Trophoblast cell (in vitro differentiated cells and primary cell): ENCODE data around the gene COLGALT1.

ENCODE experiments used
- DNase-seq, 2 donors: peaks; one replicate each; pipeline ENCODE4 v3.0.0-alpha.2; 2016
- H2AFZ ChIP-seq: 2 replicates; pipeline ENCODE4 v1.6.1; 2013; ENCODE audit warnings: low read length, moderate library complexity, mild to moderate bottlenecking; ENCODE audit not compliant: insufficient read depth, poor library complexity
- H2AK5ac ChIP-seq: 2 replicates; pipeline ENCODE4 v1.6.1; 2013; ENCODE audit warnings: mild to moderate bottlenecking, low read length
- H2BK120ac ChIP-seq: 2 replicates; pipeline ENCODE4 v1.6.1; 2013; ENCODE audit warnings: low read length, mild to moderate bottlenecking, moderate library complexity; ENCODE audit not compliant: insufficient read depth, poor library complexity
- H2BK12ac ChIP-seq: 2 replicates; pipeline ENCODE4 v1.6.1; 2013; ENCODE audit warnings: mild to moderate bottlenecking, low read length, moderate library complexity
- H2BK5ac ChIP-seq: 2 replicates; pipeline ENCODE4 v1.6.1; 2013; ENCODE audit warnings: low read length, low read depth, moderate library complexity, mild to moderate bottlenecking; ENCODE audit not compliant: poor library complexity
- H3K14ac ChIP-seq: 2 replicates; pipeline ENCODE4 v1.6.1; 2013; ENCODE audit warnings: mild to moderate bottlenecking, low read length
- H3K18ac ChIP-seq: 2 replicates; pipeline ENCODE4 v1.6.1; 2013; ENCODE audit warnings: mild to moderate bottlenecking, low read length
- H3K23ac ChIP-seq: 2 replicates; pipeline ENCODE4 v1.6.1; 2013; ENCODE audit warnings: low read length
- H3K27ac ChIP-seq: 2 replicates; pipeline ENCODE4 v1.5.1; 2013; ENCODE audit warnings: low read depth, mild to moderate bottlenecking, inconsistent platforms, low read length, moderate library complexity
- H3K27me3 ChIP-seq: 2 replicates; pipeline ENCODE4 v1.6.1; 2013; ENCODE audit warnings: inconsistent platforms, mild to moderate bottlenecking, low read length, moderate library complexity; ENCODE audit not compliant: insufficient read depth
- H3K36me3 ChIP-seq, 2 experiments: 1 replicate in 1 of 2; 2 replicates in 1 of 2; pipeline ENCODE4 v1.6.1; 2013; ENCODE audit warnings: low read length in 2 of 2, mild to moderate bottlenecking in 2 of 2, moderate library complexity in 1 of 2; ENCODE audit not compliant: insufficient read depth in 2 of 2, control insufficient read depth in 1 of 2
- H3K4ac ChIP-seq: 2 replicates; pipeline ENCODE4 v1.6.1; 2013; ENCODE audit warnings: low read depth, mild to moderate bottlenecking, low read length, moderate library complexity
- H3K4me1 ChIP-seq, 2 experiments: 1 replicate in 1 of 2; 2 replicates in 1 of 2; pipeline ENCODE4 v1.6.1; 2013; ENCODE audit warnings: low read length in 2 of 2, mild to moderate bottlenecking in 2 of 2, moderate library complexity in 1 of 2; ENCODE audit not compliant: insufficient read depth in 2 of 2, control insufficient read depth in 1 of 2
- H3K4me2 ChIP-seq: 2 replicates; pipeline ENCODE4 v1.6.1; 2013; ENCODE audit warnings: inconsistent platforms, mild to moderate bottlenecking, low read length, moderate library complexity
- H3K4me3 ChIP-seq: 2 replicates; pipeline ENCODE4 v1.5.1; 2013; ENCODE audit warnings: mild to moderate bottlenecking, low read depth, low read length, inconsistent platforms
- H3K79me1 ChIP-seq: one replicate; pipeline ENCODE4 v1.6.1; 2013; ENCODE audit warnings: low read length
- H3K79me2 ChIP-seq: 2 replicates; pipeline ENCODE4 v1.6.1; 2013; ENCODE audit warnings: low read length, mild to moderate bottlenecking; ENCODE audit not compliant: control insufficient read depth, insufficient read depth, poor library complexity
- H3K9ac ChIP-seq: 2 replicates; pipeline ENCODE4 v1.6.1; 2013; ENCODE audit warnings: mild to moderate bottlenecking, low read length
- H3K9me3 ChIP-seq: 2 replicates; pipeline ENCODE4 v1.6.1; 2013; ENCODE audit warnings: low read depth, mild to moderate bottlenecking, control low read depth, inconsistent platforms, low read length; ENCODE audit not compliant: insufficient read depth
- H4K12ac ChIP-seq: 2 replicates; pipeline ENCODE4 v1.6.1; 2013; ENCODE audit warnings: low read depth, mild to moderate bottlenecking, low read length, moderate library complexity
- H4K8ac ChIP-seq: 2 replicates; pipeline ENCODE4 v1.6.1; 2013; ENCODE audit warnings: low read depth, mild to moderate bottlenecking, low read length, moderate library complexity
- H4K91ac ChIP-seq: one replicate; pipeline ENCODE4 v1.6.1; 2013; ENCODE audit warnings: low read depth, mild to moderate bottlenecking, low read length, moderate library complexity
- WGBS: extraction: QIAGEN DNeasy Blood & Tissue Kit; methylation state at CpG from one replicate; pipeline ENCODE4 v1.1.7; 2013; ENCODE audit warnings: missing lambda C conversion rate; ENCODE audit not compliant: insufficient read length, insufficient coverage; ENCODE audit errors: extremely low coverage; 5-methylcytosine and 5-hydroxymethylcytosine counted together

Gene COLGALT1

GRCh38 chr19:17602217-17602616 lies 46.8 kb downstream of the COLGALT1 start:
- H4K91ac ChIP-seq: no peak overlapping the region
- H4K8ac ChIP-seq: no peak overlapping the region
- H3K36me3 ChIP-seq: no peaks in the 10 kb centered on the region
- H3K9me3 ChIP-seq: peaks cover 9% of the 10 kb centered on the region
- no peak overlapping the region for H3K4me3 ChIP-seq
- H3K4me1 ChIP-seq: peaks cover 7 to 9% of the 10 kb centered on the region in 2 experiments
- H3K79me1 ChIP-seq: no peaks in the 10 kb centered on the region
- no peak overlapping the region for H4K12ac ChIP-seq
- H3K79me2 ChIP-seq: no peaks in the 10 kb centered on the region
- H2BK120ac ChIP-seq: no peak overlapping the region
- no peak overlapping the region for H2AK5ac ChIP-seq
- H3K27me3 ChIP-seq: no peaks in the 10 kb centered on the region
- H3K4ac ChIP-seq: no peak overlapping the region
- H2BK12ac ChIP-seq: no peak overlapping the region
- H3K27ac ChIP-seq: no peak overlapping the region
- H3K23ac ChIP-seq: no peak overlapping the region
- no CpG with 5 or more reads among the region's 8 CpGs for WGBS
- H2BK5ac ChIP-seq: no peak overlapping the region
- H3K9ac ChIP-seq: no peak overlapping the region
- H3K14ac ChIP-seq: no peak overlapping the region
- no peak overlapping the region for H2AFZ ChIP-seq
- H3K4me2 ChIP-seq: no peak overlapping the region
- no peak for DNase-seq
- H3K18ac ChIP-seq: no peak overlapping the region

- Histone ChIP-seq H4K12ac (no peak overlapping the region), H3K23ac (no peak overlapping the region), H3K79me2 (no peaks in the 10 kb centered on the region), H3K36me3 (no peaks in the 10 kb centered on the region), H2AFZ (no peak overlapping the region), H4K8ac (no peak overlapping the region), H2BK5ac (no peak overlapping the region), H2BK12ac (no peak overlapping the region), H3K9ac (no peak overlapping the region), H3K9me3 (peaks cover 9% of the 10 kb centered on the region), H3K27ac (no peak overlapping the region), H3K4me3 (no peak overlapping the region), H2BK120ac (no peak overlapping the region), H2AK5ac (no peak overlapping the region), H3K14ac (no peak overlapping the region), H3K18ac (no peak overlapping the region), H4K91ac (no peak overlapping the region), H3K4me1 (peaks cover 7 to 9% of the 10 kb centered on the region in 2 experiments), H3K4ac (no peak overlapping the region), H3K27me3 (no peaks in the 10 kb centered on the region), H3K79me1 (no peaks in the 10 kb centered on the region), H3K4me2 (no peak overlapping the region)
- WGBS: no CpG with 5 or more reads among the region's 7 CpGs
- no peak for DNase-seq
Measured at GRCh38 chr19:17602872-17603510, 47.5 kb downstream of the COLGALT1 start.

- H3K27ac ChIP-seq: no peak overlapping the region
- no peak overlapping the region for H2BK120ac ChIP-seq
- H3K18ac ChIP-seq: no peak overlapping the region
- H3K36me3 ChIP-seq: no peaks in the 10 kb centered on the region
- no peak overlapping the region for H4K91ac ChIP-seq
- H3K23ac ChIP-seq: no peak overlapping the region
- no peak overlapping the region for H3K4me2 ChIP-seq
- no peak overlapping the region for H3K9ac ChIP-seq
- no peak for DNase-seq
- WGBS: no CpG with 5 or more reads among the region's 8 CpGs
- H3K4ac ChIP-seq: no peak overlapping the region
- H3K9me3 ChIP-seq: peaks cover 9% of the 10 kb centered on the region
- no peak overlapping the region for H3K4me3 ChIP-seq
- peaks cover 7 to 9% of the 10 kb centered on the region in 2 experiments for H3K4me1 ChIP-seq
- no peaks in the 10 kb centered on the region for H3K27me3 ChIP-seq
- no peaks in the 10 kb centered on the region for H3K79me1 ChIP-seq
- no peak overlapping the region for H2BK5ac ChIP-seq
- no peak overlapping the region for H2AK5ac ChIP-seq
- no peak overlapping the region for H3K14ac ChIP-seq
- no peak overlapping the region for H2BK12ac ChIP-seq
- H4K12ac ChIP-seq: no peak overlapping the region
- H3K79me2 ChIP-seq: no peaks in the 10 kb centered on the region
- H4K8ac ChIP-seq: no peak overlapping the region
- no peak overlapping the region for H2AFZ ChIP-seq
Measured at GRCh38 chr19:17604372-17605025, 49.0 kb downstream of the COLGALT1 start.

GRCh38 chr19:17605117-17605516 lies 49.7 kb downstream of the COLGALT1 start:
- H3K79me1 ChIP-seq: no peaks in the 10 kb centered on the region
- H3K18ac ChIP-seq: no peak overlapping the region
- no peak overlapping the region for H2BK12ac ChIP-seq
- no peak overlapping the region for H3K23ac ChIP-seq
- H3K79me2 ChIP-seq: no peaks in the 10 kb centered on the region
- H3K14ac ChIP-seq: no peak overlapping the region
- H4K91ac ChIP-seq: no peak overlapping the region
- H3K27ac ChIP-seq: no peak overlapping the region
- H2BK5ac ChIP-seq: no peak overlapping the region
- no peak overlapping the region for H3K4me2 ChIP-seq
- H3K4me3 ChIP-seq: no peak overlapping the region
- H3K27me3 ChIP-seq: no peaks in the 10 kb centered on the region
- no CpG with 5 or more reads among the region's 8 CpGs for WGBS
- H2AK5ac ChIP-seq: no peak overlapping the region
- no peak overlapping the region for H2AFZ ChIP-seq
- no peak overlapping the region for H3K9ac ChIP-seq
- H3K9me3 ChIP-seq: peaks cover 9% of the 10 kb centered on the region
- peaks cover 7 to 9% of the 10 kb centered on the region in 2 experiments for H3K4me1 ChIP-seq
- H2BK120ac ChIP-seq: no peak overlapping the region
- no peak overlapping the region for H4K8ac ChIP-seq
- no peak overlapping the region for H3K4ac ChIP-seq
- no peaks in the 10 kb centered on the region for H3K36me3 ChIP-seq
- H4K12ac ChIP-seq: no peak overlapping the region
- DNase-seq: no peak
